ENCODE results near the gene ISOC2.

ISOC2 gene, protein sequence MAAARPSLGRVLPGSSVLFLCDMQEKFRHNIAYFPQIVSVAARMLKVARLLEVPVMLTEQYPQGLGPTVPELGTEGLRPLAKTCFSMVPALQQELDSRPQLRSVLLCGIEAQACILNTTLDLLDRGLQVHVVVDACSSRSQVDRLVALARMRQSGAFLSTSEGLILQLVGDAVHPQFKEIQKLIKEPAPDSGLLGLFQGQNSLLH

GRCh38 chr19:55461259-55461973 is at the start of gene ISOC2:
Gene ISOC2, minus strand, starts transcription at chr19:55461642. Its CDS starts 5,156 bp downstream, at chr19:55456486.
- peak; percentile 100 for DNase-seq (ENCODE audit: low spot score)
- Histone ChIP-seq H3K27ac (peak within 1 kb of the TSS; percentile 78 to 96), H3K4me3 (peak within 1 kb of the TSS; percentile 85)
- TF ChIP-seq, protein P1, sequence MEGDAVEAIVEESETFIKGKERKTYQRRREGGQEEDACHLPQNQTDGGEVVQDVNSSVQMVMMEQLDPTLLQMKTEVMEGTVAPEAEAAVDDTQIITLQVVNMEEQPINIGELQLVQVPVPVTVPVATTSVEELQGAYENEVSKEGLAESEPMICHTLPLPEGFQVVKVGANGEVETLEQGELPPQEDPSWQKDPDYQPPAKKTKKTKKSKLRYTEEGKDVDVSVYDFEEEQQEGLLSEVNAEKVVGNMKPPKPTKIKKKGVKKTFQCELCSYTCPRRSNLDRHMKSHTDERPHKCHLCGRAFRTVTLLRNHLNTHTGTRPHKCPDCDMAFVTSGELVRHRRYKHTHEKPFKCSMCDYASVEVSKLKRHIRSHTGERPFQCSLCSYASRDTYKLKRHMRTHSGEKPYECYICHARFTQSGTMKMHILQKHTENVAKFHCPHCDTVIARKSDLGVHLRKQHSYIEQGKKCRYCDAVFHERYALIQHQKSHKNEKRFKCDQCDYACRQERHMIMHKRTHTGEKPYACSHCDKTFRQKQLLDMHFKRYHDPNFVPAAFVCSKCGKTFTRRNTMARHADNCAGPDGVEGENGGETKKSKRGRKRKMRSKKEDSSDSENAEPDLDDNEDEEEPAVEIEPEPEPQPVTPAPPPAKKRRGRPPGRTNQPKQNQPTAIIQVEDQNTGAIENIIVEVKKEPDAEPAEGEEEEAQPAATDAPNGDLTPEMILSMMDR (IDR thresholded peaks at IDR 0.05) = no peak

GRCh38 chr19:55508120-55508519 is 46.7 kb upstream of the ISOC2 start:
- H3K27ac ChIP-seq = no peak overlapping the region
- no peak overlapping the region for H3K4me3 ChIP-seq
- DNase-seq (ENCODE audit: low spot score) = no peak
- TF ChIP-seq, protein P1 (IDR thresholded peaks at IDR 0.05) = no peak

DNA sequence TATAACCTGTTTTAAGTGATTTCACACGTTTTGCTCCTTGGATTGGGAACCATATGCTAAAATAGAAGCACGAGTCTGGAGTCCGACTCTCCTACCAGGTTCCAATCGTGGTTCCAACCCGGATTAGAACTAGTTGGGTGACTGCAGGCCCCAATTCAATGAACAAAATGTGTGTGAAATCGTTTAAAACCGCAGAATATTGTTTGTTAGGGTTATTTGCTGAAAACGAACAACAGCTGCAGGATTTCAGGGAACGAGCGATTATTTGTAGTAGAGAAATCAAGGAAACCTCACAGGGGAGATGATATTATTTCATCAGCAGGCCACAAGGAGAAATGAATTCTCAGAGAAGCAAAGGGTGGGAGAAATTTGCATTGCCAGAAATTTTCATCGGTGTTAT is 43.5 kb upstream of the ISOC2 start:
- TF ChIP-seq, protein P1 (IDR thresholded peaks at IDR 0.05) = no peak
- Histone ChIP-seq H3K27ac (no peak overlapping the region), H3K4me3 (no peak overlapping the region)
- no peak for DNase-seq (ENCODE audit: low spot score)

DNA sequence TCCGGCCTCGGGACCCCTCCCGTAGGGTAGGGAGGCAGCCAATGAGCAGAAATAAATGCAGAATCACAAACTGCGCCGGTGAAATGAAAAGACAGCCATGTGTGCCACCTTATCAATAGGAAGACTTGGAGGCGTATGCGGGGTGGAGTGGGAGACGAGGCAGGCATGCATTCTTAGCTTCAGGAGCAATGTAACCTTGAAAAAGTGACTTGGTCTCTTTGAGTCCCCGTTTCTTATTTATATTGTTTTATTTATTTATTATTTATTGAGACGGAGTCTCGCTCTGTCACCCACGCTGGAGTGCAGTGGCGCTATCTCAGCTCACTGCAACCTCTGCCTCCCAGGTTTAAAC is 42.8 kb upstream of the ISOC2 start:
- no peak for DNase-seq (ENCODE audit: low spot score)
- TF ChIP-seq, protein P1 (IDR thresholded peaks at IDR 0.05) = no peak
- peak overlapping the region; percentile 76 for H3K4me3 ChIP-seq
- peak overlapping the region in 1 of 2 donors; percentile 86 for H3K27ac ChIP-seq

GRCh38 chr19:55503502-55504251 is 42.2 kb upstream of the ISOC2 start:
- peak overlapping the region; percentile 76 for H3K4me3 ChIP-seq
- DNase-seq (ENCODE audit: low spot score) = peak; percentile 92
- H3K27ac ChIP-seq = peak overlapping the region in 1 of 2 donors; percentile 86
- TF ChIP-seq, protein P1 (IDR thresholded peaks at IDR 0.05) = peak; percentile 99

DNA sequence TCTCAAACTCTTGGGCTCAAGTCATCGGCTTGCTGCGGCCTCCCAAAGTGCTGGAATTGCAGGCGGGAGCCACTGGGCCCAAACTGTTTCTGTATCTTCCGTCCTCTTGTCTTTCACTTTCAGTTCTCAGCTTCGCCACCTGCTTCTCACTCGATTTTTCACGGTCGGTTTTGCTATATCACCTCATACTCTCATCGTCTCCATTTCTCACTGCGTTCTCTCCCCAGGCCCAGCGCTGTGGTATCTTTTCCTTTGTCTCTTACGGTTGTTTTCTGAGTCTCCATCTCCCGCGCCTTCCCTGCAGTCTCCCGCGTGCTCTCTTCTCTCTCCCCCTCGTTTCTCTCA is 41.7 kb upstream of the ISOC2 start:
- no peak for DNase-seq (ENCODE audit: low spot score)
- TF ChIP-seq, protein P1 (IDR thresholded peaks at IDR 0.05) = no peak
- Histone ChIP-seq H3K4me3 (no peak overlapping the region), H3K27ac (no peak overlapping the region)

Measured in coronary artery (tissue), 2 donors.